Keratinocyte (primary cell): ENCODE data around the gene PIP5K1A. TPM values are rescaled to one million over a fixed set of nuclear protein-coding genes. Genes with fewer than 3 reads are reported as not detected.

Source experiments
- DNase-seq: peaks from one replicate; pipeline ENCODE4 v3.0.0-alpha.2; 2011; ENCODE audit warnings: low read depth, missing footprints, low spot score
- FAIRE-seq: peaks from 2 replicates; lab custom pipeline; 2011; peaks lifted over from hg19 to GRCh38; lab: Jason Lieb, UNC
- H2AFZ ChIP-seq: 2 replicates; pipeline ENCODE4 v1.6.0; 2012; ENCODE audit warnings: low read length, control low read depth, inconsistent platforms; ENCODE audit not compliant: control insufficient read depth
- H3K27ac ChIP-seq: 2 replicates; pipeline ENCODE4 v1.5.1; 2011; ENCODE audit warnings: low read length; ENCODE audit not compliant: control insufficient read depth, insufficient read depth
- H3K27me3 ChIP-seq: 3 replicates; pipeline ENCODE4 v1.6.0; 2011; ENCODE audit warnings: low read length; ENCODE audit not compliant: control insufficient read depth, insufficient read depth; ENCODE audit errors: extremely low read depth
- H3K36me3 ChIP-seq, 2 experiments: 2 replicates in 1 of 2; 3 replicates in 1 of 2; pipeline ENCODE4 v1.5.1; 2011; ENCODE audit warnings: low read length in 2 of 2, mild to moderate bottlenecking in 1 of 2; ENCODE audit not compliant: control insufficient read depth in 2 of 2, insufficient read depth in 2 of 2; ENCODE audit errors: extremely low read depth in 1 of 2
- H3K4me1 ChIP-seq: 3 replicates; pipeline ENCODE4 v1.5.1; 2011; ENCODE audit warnings: low read length; ENCODE audit not compliant: control insufficient read depth, insufficient read depth; ENCODE audit errors: extremely low read depth
- H3K4me2 ChIP-seq: 3 replicates; pipeline ENCODE4 v1.6.0; 2011; ENCODE audit warnings: low read depth, low read length; ENCODE audit not compliant: control insufficient read depth, insufficient read depth; ENCODE audit errors: extremely low read depth
- H3K4me3 ChIP-seq, 3 experiments: fragments of 200-600 bp in 1 of 3; sonication (generic) in 1 of 3; 2 replicates in 2 of 3; 3 replicates in 1 of 3; pipeline ENCODE4 v1.5.1; 2011 to 2016; ENCODE audit warnings: low read length in 3 of 3, mild to moderate bottlenecking in 3 of 3, control low read depth in 2 of 3, inconsistent platforms in 1 of 3, low read depth in 1 of 3, mixed read lengths in 1 of 3, mixed run types in 1 of 3, moderate library complexity in 1 of 3; ENCODE audit not compliant: control insufficient read depth in 2 of 3, insufficient read depth in 2 of 3; ENCODE audit errors: extremely low read depth in 1 of 3
- H3K79me2 ChIP-seq: 2 replicates; pipeline ENCODE4 v1.6.0; 2012; ENCODE audit warnings: low read length; ENCODE audit not compliant: control insufficient read depth, insufficient read depth
- H3K9ac ChIP-seq: 3 replicates; pipeline ENCODE4 v1.6.0; 2011; ENCODE audit warnings: low read length; ENCODE audit not compliant: control insufficient read depth, insufficient read depth; ENCODE audit errors: extremely low read depth
- H3K9me1 ChIP-seq: 3 replicates; pipeline ENCODE4 v1.6.0; 2011; ENCODE audit warnings: low read length; ENCODE audit not compliant: control insufficient read depth, insufficient read depth; ENCODE audit errors: extremely low read depth
- H3K9me3 ChIP-seq: 2 replicates; pipeline ENCODE4 v1.5.1; 2012; ENCODE audit warnings: low read depth, low read length; ENCODE audit not compliant: control insufficient read depth
- H4K20me1 ChIP-seq: 3 replicates; pipeline ENCODE4 v1.6.0; 2011; ENCODE audit warnings: low read length; ENCODE audit not compliant: control insufficient read depth, insufficient read depth; ENCODE audit errors: extremely low read depth
- CTCF ChIP-seq, 3 experiments: IDR thresholded peaks in 1 of 3; conservative IDR thresholded peaks in 1 of 3; optimal IDR thresholded peaks in 1 of 3; 2 replicates in 2 of 3; 3 replicates in 1 of 3; pipeline versions ENCODE3 to v1.5.1; 2011; ENCODE audit warnings: low read length in 3 of 3, mild to moderate bottlenecking in 3 of 3, moderate library complexity in 2 of 3, control low read depth in 1 of 3, inconsistent platforms in 1 of 3; ENCODE audit not compliant: insufficient read depth in 2 of 3; ENCODE audit errors: extremely low read depth in 1 of 3
- EZH2 ChIP-seq: IDR thresholded peaks from one replicate; pipeline ENCODE4 v1.6.1; 2012; ENCODE audit warnings: inconsistent platforms, mild to moderate bottlenecking, low read length, moderate library complexity
- dilution Hi-C: fragments of 300-500 bp; cut with MboI; formaldehyde crosslinking; loops from one replicate; pipeline ENCODE4 v1.7.0; 2020; ENCODE audit warnings: low sequenced_read_pairs; ENCODE audit not compliant: extremely low pct_ligation_motif_present
- polyA plus RNA-seq, 5 experiments: library from polyadenylated mRNA; depleted of rRNA in 3 of 5; stranded (reverse) in 3 of 5; stranded (forward) in 1 of 5; unstranded in 1 of 5; fragments of >200 nt; gene quantifications; 1 replicate in 1 of 5; 2 replicates in 3 of 5; 3 replicates in 1 of 5; pipeline versions ENCODE4 v1.2.1 to v1.2.3, GENCODE V29; 2011 to 2012; ENCODE audit warnings: missing spikeins in 2 of 5, low read depth in 1 of 5, low replicate concordance in 1 of 5

Gene PIP5K1A
- polyA plus RNA-seq, 1 donor (not counting 4 experiments of a cell fraction or from before 2014, with no cell fraction given): 124 TPM

- no peak overlapping the region for H2AFZ ChIP-seq
- no peak overlapping the region for H3K4me2 ChIP-seq
- H3K27ac ChIP-seq: no peak overlapping the region
- DNase-seq: no peak
- FAIRE-seq: no peak
- H3K4me1 ChIP-seq: no peaks in the 10 kb centered on the region
- TF ChIP-seq CTCF (optimal IDR thresholded peaks at IDR 0.05 in 1 of 3, IDR thresholded peaks at IDR 0.05 in 1 of 3, conservative IDR thresholded peaks at IDR 0.05 in 1 of 3; ENCODE audit: extremely low read depth in 1 of 3, insufficient read depth in 2 of 3, low read length in 3 of 3): no peak
- TF ChIP-seq EZH2: no peak
- no peaks in the 10 kb centered on the region for H3K9me3 ChIP-seq
- no peaks in the 10 kb centered on the region for H4K20me1 ChIP-seq
- no peak overlapping the region for H3K9ac ChIP-seq
- no peaks in the 10 kb centered on the region for H3K27me3 ChIP-seq
- no peaks in the 10 kb centered on the region for H3K9me1 ChIP-seq
- dilution Hi-C loops: no loop called here
- H3K79me2 ChIP-seq: peaks cover 5% of the 10 kb centered on the region
- no peak overlapping the region for H3K4me3 ChIP-seq
- peaks cover 27 to 41% of the 10 kb centered on the region in 2 experiments for H3K36me3 ChIP-seq
These were observed 94.1 kb downstream of the PIP5K1A start for GRCh38 chr1:151292207-151293030.

DNA sequence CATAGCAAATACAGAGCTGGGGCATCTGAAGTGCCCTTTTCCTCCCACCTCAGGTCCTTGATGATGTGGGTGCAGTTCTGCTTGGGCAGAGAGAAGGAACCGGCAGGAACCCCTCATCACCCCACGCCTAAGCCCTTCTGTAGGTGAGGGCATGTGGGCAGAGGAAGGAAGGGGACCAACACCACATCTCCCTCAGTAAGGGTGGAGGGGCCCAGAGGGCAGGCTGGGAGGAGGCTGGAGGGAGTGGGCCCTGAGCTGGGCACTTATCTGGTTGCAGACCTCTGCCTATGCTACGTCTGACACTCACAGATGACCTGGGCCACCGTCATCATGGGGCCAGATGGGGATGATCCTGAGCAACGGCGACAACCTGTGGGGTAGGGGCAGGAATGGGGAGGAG is 94.7 kb downstream of the PIP5K1A start:
- H3K9ac ChIP-seq: no peak overlapping the region
- H3K79me2 ChIP-seq: no peaks in the 10 kb centered on the region
- H3K9me3 ChIP-seq: no peaks in the 10 kb centered on the region
- TF ChIP-seq EZH2 (no peak), CTCF (optimal IDR thresholded peaks at IDR 0.05 in 1 of 3, IDR thresholded peaks at IDR 0.05 in 1 of 3, conservative IDR thresholded peaks at IDR 0.05 in 1 of 3; ENCODE audit: extremely low read depth in 1 of 3, insufficient read depth in 2 of 3, low read length in 3 of 3) (no peak)
- H3K4me2 ChIP-seq: no peak overlapping the region
- DNase-seq (no peak), FAIRE-seq (no peak)
- H3K27ac ChIP-seq: no peak overlapping the region
- peaks cover 32 to 40% of the 10 kb centered on the region in 2 experiments for H3K36me3 ChIP-seq
- H2AFZ ChIP-seq: no peak overlapping the region
- no peaks in the 10 kb centered on the region for H3K27me3 ChIP-seq
- H3K9me1 ChIP-seq: no peaks in the 10 kb centered on the region
- H4K20me1 ChIP-seq: no peaks in the 10 kb centered on the region
- dilution Hi-C loops: no loop called here
- no peaks in the 10 kb centered on the region for H3K4me1 ChIP-seq
- no peak overlapping the region for H3K4me3 ChIP-seq
